Panc1 (cell line): ENCODE data around the gene PSME1. TPM values are rescaled to one million over a fixed set of nuclear protein-coding genes. Genes with fewer than 3 reads are reported as not detected.

Experiments used
- ATAC-seq: fragments of 200-7000 bp; cut with Tn5 transposase; 2 replicates; pipeline ENCODE4 v1.9.1; 2020; ENCODE audit warnings: mild to moderate bottlenecking, moderate library complexity
- BruUV-seq: library from RNA; stranded (reverse); fragments of 400-500 nt; replicated peaks from 2 replicates; lab custom pipeline; 2021; lab: Mats Ljungman, UMichigan
- CTCF ChIA-PET: fragments of 300-600 bp; sonication (Branson Sonifier 250); formaldehyde crosslinking; loops from one replicate; lab custom pipeline; 2022; ENCODE audit warnings: antibody characterized with exemption; lab: Charles Lee
- POLR2A ChIA-PET: fragments of 300-600 bp; sonication (Branson Sonifier 250); formaldehyde crosslinking; loops from one replicate; lab custom pipeline; 2022; ENCODE audit warnings: antibody characterized with exemption; lab: Charles Lee
- DNase-seq: peaks from one replicate; pipeline ENCODE4 v3.0.0-alpha.2; 2010; ENCODE audit warnings: low read depth, low spot score
- H3K27ac ChIP-seq: 2 replicates; pipeline ENCODE4 v1.5.1; 2011; ENCODE audit warnings: mild to moderate bottlenecking, low read length, inconsistent platforms
- H3K27me3 ChIP-seq: fragments of 200-500 bp; sonication (Bioruptor generic); 2 replicates; pipeline ENCODE4 v1.6.0; 2014; ENCODE audit warnings: low read length, inconsistent platforms; ENCODE audit not compliant: control insufficient read depth, insufficient read depth
- H3K36me3 ChIP-seq: fragments of 200-500 bp; sonication (Bioruptor generic); 2 replicates; pipeline ENCODE4 v1.5.1; 2014; ENCODE audit warnings: inconsistent platforms, mild to moderate bottlenecking, low read length, moderate library complexity; ENCODE audit not compliant: control insufficient read depth, insufficient read depth
- H3K4me1 ChIP-seq: 2 replicates; pipeline ENCODE4 v1.5.1; 2011; ENCODE audit warnings: inconsistent platforms, mild to moderate bottlenecking, low read length, moderate library complexity; ENCODE audit not compliant: control insufficient read depth, insufficient read depth
- H3K4me3 ChIP-seq, 2 experiments: 2 replicates each; pipeline ENCODE4 v1.5.1; 2011 to 2012; ENCODE audit warnings: low read depth in 2 of 2, low read length in 2 of 2, mild to moderate bottlenecking in 2 of 2, inconsistent platforms in 1 of 2, moderate library complexity in 1 of 2
- H3K9me3 ChIP-seq: fragments of 200-500 bp; sonication (Bioruptor generic); 2 replicates; pipeline ENCODE4 v1.5.1; 2014; ENCODE audit warnings: low read depth, mild to moderate bottlenecking, inconsistent platforms, low read length, moderate library complexity; ENCODE audit not compliant: control insufficient read depth, insufficient read depth
- CTCF ChIP-seq: fragments of 450-650 bp; IDR thresholded peaks from 2 replicates; pipeline ENCODE4 v1.5.1; 2017; ENCODE audit warnings: mild to moderate bottlenecking
- POLR2AphosphoS5 ChIP-seq: IDR thresholded peaks from 2 replicates; pipeline ENCODE4 v1.6.1; 2012; ENCODE audit warnings: mild to moderate bottlenecking, low read depth, low read length, moderate library complexity
- REST ChIP-seq, 2 experiments: IDR thresholded peaks; 2 replicates each; pipeline ENCODE4 v1.6.1; 2011 to 2012; ENCODE audit warnings: low read depth in 2 of 2, control low read depth in 1 of 2, low read length in 1 of 2, mild to moderate bottlenecking in 1 of 2, moderate library complexity in 1 of 2; ENCODE audit not compliant: insufficient read depth in 1 of 2
- SIN3A ChIP-seq: IDR thresholded peaks from 2 replicates; pipeline ENCODE4 v1.6.1; 2012; ENCODE audit warnings: low read depth, mild to moderate bottlenecking, low read length, moderate library complexity, borderline replicate concordance; ENCODE audit not compliant: insufficient read depth
- TCF7L2 ChIP-seq: IDR thresholded peaks from 2 replicates; pipeline ENCODE4 v1.6.1; 2011; ENCODE audit warnings: mild to moderate bottlenecking, low read depth, low read length, inconsistent platforms
- in situ Hi-C: cut with HindIII; loops from 2 replicates; pipeline ENCODE4 v1.10.0; 2016; ENCODE audit warnings: low sequenced_read_pairs, low pct_unique_long_range_greater_than_20kb
- intact Hi-C: fragments of 100-400 bp; cut with micrococcal nuclease; formaldehyde crosslinking; loops from one replicate; pipeline ENCODE4 v1.10.0; 2022; ENCODE audit not compliant: unreplicated experiment
- total RNA-seq: library from RNA; stranded (reverse); gene quantifications from one replicate; pipeline ENCODE4 v1.2.1, GENCODE V29; 2021; ENCODE audit not compliant: unreplicated experiment

PSME1 gene
- total RNA-seq, 1 experiment from 2014 or later = 130 TPM

GRCh38 chr14:24096545-24097181 is 39.3 kb upstream of the PSME1 start:
- no peak overlapping the region for H3K4me3 ChIP-seq
- ChIA-PET CTCF (interaction anchor here (0.6 kb wide), 1 partner anchor 39 kb away, joined by 4 read pairs; no protein-coding TSS in a partner anchor), POLR2A (no interaction called here)
- no peak overlapping the region for H3K27ac ChIP-seq
- no peak for TF ChIP-seq CTCF
- TF ChIP-seq TCF7L2 = no peak
- no peak for TF ChIP-seq POLR2AphosphoS5
- TF ChIP-seq REST (IDR thresholded peaks at IDR 0.05; ENCODE audit: insufficient read depth in 1 of 2, low read depth in 2 of 2, low read length in 1 of 2) = no peak
- no peak for TF ChIP-seq SIN3A
- no peak for DNase-seq
- no peaks in the 10 kb centered on the region for H3K27me3 ChIP-seq
- ATAC-seq = no peak
- in situ Hi-C loops = no loop called here
- intact Hi-C loops = no loop called here
- H3K4me1 ChIP-seq = peaks cover 5% of the 10 kb centered on the region; the same call in 1 of the 2 replicates
- H3K36me3 ChIP-seq = no peaks in the 10 kb centered on the region; the same call in 1 of the 2 replicates
- no TSS peak for BruUV-seq
- no peaks in the 10 kb centered on the region for H3K9me3 ChIP-seq

DNA sequence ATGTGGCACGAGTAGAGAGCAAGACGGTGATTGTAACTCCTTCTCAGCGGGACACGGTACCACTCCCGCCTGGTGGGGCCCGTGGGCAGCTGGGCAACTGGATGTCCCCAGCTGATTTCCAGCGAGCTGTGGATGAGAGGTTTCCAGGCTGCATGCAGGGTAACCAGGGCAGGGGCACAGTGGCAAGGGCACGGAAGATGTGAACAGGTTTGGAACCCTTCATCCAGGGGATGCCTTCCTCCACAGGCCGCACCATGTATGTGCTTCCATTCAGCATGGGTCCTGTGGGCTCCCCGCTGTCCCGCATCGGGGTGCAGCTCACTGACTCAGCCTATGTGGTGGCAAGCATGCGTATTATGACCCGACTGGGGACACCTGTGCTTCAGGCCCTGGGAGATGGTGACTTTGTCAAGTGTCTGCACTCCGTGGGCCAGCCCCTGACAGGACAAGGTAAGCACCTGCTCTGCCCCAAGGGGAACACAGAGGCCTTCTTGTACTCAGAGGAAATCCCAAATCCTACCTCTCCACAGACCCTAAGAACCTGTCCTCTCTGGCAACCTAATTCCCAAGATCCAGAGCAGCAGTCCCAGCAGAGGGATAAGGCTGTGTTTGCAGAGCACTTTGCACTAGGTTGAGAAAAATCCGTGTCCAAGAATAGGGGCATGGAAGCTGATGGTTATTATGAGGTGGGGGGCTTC is 37.6 kb upstream of the PSME1 start:
- Histone ChIP-seq H3K4me3 (no peak overlapping the region), H3K27ac (no peak overlapping the region), H3K36me3 (no peaks in the 10 kb centered on the region; the same call in 1 of the 2 replicates), H3K9me3 (no peaks in the 10 kb centered on the region), H3K27me3 (no peaks in the 10 kb centered on the region), H3K4me1 (peaks cover 5% of the 10 kb centered on the region; the same call in 1 of the 2 replicates)
- CTCF ChIA-PET = no interaction called here
- no TSS peak for BruUV-seq
- no peak for TF ChIP-seq REST (IDR thresholded peaks at IDR 0.05; ENCODE audit: insufficient read depth in 1 of 2, low read depth in 2 of 2, low read length in 1 of 2)
- TF ChIP-seq CTCF = no peak
- no peak for TF ChIP-seq POLR2AphosphoS5
- TF ChIP-seq TCF7L2 = no peak
- no peak for TF ChIP-seq SIN3A
- ATAC-seq (no peak), DNase-seq (no peak)
- in situ Hi-C loops = no loop called here
- POLR2A ChIA-PET = no interaction called here
- intact Hi-C loops = no loop called here
